NCI-H1694 treated with DMSO at 0.1 percent for 48 hours (cell line): ENCODE results near the gene VTA1.
"Not testable (repeated sequence)": the region's sequence is repeated elsewhere in the genome, so short reads cannot be mapped to it uniquely, and the experiment has no call there.

Experiments
- DNase-seq: peaks from one replicate; lab custom pipeline; 2025; lab: John Stamatoyannopoulos, UW

The VTA1 gene, protein sequence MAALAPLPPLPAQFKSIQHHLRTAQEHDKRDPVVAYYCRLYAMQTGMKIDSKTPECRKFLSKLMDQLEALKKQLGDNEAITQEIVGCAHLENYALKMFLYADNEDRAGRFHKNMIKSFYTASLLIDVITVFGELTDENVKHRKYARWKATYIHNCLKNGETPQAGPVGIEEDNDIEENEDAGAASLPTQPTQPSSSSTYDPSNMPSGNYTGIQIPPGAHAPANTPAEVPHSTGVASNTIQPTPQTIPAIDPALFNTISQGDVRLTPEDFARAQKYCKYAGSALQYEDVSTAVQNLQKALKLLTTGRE

DNA sequence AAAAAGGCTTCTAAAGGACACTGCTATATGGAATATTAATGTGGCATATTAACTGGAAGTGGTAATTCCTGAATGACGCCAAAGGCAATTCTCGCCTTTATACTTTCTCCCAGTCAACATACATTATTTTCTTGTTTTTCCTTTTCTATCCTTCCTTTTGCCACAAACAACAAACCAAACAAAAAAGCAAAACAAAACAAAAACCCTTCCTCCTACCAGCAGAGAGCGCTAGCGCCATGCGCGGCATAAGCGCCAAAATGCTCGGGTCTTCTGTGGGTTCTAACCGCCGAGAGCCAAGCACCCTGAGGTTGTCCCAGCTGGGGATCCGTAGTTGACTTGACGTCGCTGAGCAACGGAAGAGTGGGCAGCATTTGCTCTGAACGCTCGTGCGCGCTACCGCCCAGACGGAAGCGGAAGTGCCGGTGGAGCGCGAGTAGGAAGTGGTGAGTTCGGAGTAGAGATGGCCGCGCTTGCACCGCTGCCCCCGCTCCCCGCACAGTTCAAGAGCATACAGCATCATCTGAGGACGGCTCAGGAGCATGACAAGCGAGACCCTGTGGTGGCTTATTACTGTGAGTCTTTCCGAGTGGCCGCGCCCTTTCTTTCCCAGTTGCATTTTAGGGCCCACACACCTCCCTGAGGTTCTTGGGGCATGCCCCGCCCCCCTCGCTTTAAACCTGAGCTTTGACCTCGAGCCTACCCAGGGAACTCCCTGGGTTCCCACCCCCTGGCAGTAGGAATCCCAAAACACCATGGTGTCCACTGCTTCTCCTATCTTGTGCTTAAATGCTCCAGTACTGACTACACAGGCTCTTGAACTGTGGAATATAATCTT lies at the start of gene VTA1, which contains the start of gene NMBR:
Gene VTA1 (plus strand): TSS at position 436 of the 835 bp plus-strand sequence. CDS start 25 bp downstream, at position 461.
Gene NMBR (minus strand): TSS at position 295 of the 835 bp plus-strand sequence. CDS start 58,464 bp downstream, outside the sequence.
- peak; percentile 95 for DNase-seq

DNA sequence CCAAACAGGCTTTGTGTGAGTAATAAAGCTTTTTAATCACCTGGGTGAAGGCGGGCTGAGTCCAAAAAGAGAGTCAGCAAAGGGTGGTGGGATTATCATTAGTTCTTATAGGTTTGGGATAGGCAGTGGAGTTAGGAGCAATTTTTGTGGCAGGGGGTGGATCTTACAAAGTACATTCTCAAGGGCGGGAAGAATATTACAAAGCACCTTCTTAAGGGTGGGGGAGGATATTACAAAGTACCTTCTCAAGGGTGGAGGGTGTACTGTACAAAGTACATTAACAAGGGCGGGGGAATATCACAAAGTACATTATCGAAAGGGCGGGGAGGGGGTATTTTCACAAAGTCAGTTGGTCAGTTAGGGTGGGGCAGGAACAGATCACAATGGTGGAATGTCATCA lies 42.2 kb upstream of the VTA1 start:
- DNase-seq = not testable (repeated sequence)

DNA sequence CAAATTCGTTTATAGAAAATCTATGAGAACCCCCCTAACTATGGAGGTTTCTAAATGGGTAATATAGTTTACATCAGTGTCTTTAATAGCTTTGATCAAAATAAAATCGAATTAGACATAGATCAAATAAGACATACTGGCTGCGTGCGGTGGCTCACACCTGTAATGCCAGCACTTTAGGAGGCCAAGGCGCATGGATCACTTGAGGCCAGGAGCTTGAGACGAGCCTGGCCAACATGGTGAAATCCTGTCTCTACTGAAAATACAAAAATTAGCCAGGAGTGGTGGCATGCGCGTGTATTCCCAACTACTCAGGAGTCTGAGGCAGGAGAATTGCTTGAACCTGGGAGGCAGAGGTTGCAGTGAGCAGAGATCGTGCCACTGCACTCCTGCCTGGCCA lies 36.2 kb upstream of the VTA1 start:
- not testable (repeated sequence) for DNase-seq

DNA sequence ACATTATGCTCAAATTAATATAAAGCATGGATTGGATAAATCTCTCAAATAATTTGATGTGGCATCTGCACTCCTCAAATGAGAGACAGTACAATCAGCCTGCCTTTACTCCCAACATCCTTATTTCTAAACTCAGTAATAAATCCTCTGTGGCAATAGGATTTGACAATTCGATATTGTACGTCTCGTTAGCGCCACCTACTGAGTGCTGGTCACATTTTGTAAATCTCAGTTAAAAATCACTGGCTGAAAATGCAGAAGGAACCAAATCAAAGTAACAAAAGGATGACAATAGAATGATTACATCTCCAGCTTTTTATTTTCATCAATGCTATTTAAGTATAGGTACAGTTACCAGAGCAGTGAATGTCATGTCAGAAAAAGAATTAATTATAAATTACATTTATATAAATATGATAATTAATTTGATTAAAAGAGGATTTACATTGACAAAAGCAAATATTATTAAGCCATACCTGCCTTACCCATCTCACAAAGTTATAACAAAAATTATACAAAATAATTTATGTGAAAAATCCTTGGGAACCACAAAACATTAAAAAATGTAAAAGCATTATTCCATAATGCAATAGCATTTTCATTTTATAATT lies 34.5 kb upstream of the VTA1 start:
- peak; percentile 54 for DNase-seq

DNA sequence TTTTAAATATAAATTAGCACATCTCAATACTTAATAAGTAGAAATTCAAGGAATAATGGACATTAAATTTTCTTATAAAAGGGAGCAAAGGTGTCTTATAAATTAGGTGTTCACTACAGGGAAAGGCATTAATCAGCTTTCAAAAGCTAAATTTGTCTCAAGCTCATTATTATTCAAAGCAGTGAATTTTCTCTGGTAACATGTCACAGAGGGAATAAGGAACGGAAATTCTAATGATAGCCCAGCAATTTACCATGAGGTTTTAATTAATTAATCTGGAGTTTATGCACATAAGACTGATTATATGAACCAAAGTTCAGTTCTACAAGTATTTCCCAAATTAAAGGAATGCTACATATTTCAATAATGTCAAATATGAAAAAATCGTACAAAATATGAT lies 29.7 kb upstream of the VTA1 start:
- DNase-seq = no peak

DNA sequence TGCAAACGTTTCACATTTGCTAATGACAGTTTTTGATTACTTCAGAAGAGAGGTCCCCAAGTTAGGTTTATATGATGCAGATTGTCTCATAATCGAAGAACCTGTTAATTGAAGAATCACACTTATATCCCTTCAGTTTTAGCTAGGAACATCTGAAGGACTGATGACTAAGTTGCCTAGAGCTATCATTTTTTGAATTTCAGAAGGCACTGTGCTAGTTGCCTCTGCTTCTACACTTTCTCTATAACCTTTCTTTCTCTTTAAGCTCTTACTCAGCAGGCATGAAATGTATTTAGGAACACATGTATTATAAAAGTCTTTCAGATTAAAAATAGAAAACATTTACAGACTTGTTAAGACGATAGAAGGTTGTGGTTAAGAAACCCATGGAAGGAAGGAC lies 28.7 kb upstream of the VTA1 start:
- DNase-seq = no peak

DNA sequence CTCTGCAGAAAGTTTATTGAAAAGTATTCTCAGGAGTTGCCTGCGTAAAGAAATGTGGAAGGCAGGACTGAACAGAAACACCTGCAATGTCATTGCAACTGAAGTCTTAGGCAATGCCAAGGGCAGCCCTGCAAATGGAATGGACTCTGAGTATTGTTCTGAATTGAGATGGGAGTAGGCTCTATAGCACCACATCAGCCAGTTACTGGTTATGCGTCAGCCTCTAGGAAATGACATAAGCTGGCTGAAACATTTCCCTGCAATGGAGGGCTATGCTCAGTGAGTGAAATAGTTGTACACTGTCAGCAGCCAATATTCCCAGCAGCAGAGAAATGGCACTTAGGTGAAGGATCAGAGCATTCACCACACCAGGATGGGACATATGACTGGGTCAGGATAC lies 28.1 kb upstream of the VTA1 start:
- no peak for DNase-seq

DNA sequence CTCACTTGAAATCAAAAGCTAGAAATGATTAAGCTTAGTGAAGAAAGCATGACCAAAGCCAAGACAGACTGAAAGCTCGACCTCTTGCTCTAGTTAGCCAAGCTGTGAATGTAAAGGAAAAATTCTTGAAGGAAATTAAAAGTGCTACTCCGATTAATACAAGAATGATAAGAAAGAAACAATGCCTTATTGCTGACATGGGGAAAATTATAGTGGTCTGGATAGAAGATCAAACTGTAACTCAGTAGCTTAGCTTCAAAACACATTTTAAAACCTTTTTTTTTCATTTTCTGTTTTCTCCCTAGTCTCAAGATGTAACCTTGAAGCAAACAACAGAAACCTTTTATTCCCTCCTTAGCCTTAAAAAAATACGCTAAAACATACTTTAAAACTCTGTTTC lies 25.7 kb upstream of the VTA1 start:
- no peak for DNase-seq

DNA sequence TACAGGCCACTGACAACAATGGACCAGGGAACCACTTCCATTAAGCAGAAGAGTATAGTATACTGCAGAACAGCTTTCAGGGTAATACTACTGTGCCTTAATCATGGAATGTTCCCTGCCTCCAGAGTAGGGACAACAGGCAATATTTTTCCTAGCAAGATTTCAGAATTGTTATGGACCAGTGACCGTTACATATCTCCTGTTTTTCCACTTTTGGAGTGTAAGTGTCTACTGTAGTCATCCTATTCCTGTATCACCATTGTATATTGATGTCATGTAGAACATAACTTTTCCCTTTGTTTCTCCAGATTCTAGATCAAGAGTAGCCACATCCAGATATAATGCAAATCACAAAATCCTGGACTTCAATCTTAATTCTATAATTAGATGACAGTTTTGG lies 16.2 kb upstream of the VTA1 start:
- no peak for DNase-seq

DNA sequence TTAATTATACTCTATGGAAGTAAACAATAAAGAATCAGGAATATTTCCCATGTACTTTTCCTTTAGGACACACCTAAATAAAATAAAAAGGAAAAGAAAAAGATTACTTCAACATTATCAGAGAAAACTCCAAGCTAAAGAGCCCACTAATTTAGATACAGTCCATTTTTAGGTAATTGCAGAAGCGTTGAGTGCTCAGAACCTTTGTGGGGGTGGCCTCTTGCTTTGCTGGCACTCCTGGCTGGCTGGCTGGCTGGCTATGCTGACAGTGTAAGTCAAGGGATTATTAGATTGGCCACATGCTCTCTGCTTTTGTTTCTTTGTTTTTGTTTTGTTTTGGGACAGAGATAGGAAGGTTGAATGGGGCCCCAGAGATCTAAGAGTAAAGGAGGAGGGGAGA lies 14.4 kb upstream of the VTA1 start, which contains the start of gene GJE1:
Gene GJE1 (plus strand): TSS at position 301 of the 400 bp plus-strand sequence. CDS start 234 bp downstream, outside the sequence.
- no peak for DNase-seq

DNA sequence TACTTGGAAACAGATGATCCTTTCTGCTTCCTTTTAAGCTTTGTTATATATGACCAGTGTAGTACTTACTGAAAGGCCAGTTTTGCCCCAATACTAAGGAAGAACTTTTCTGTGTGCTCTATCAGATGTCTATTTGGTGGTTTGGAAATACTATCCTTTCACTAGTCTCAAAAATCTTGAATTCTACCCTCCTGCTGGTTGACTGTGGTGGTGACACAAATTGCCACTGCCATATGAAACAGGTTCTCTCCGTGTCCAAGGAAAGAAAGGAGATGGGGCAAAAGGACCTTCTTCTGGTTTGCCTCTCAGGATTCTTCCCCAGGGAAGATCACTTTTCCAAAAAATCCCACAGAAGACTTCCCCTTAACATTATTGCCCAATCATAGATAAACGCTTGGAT lies 8.2 kb upstream of the VTA1 start:
- no peak for DNase-seq

DNA sequence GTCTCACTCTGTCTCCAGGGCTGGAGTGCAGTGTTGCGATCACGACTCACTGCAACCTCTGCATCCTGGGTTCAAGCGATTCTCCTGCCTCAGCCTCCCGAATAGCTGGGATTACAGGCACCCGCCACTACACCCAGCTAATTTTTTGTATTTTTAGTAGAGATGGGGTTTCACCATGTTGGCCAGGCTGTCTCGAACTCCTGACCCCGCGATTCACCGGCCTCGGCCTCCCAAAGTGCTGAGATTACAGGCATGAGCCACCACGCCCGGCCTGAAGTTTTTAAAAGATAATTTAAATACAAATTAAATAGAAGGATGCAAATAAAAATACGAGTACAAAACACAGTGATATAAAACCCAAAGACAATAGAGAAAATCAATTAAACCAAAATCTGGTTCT lies 5.5 kb upstream of the VTA1 start:
- not testable (repeated sequence) for DNase-seq

DNA sequence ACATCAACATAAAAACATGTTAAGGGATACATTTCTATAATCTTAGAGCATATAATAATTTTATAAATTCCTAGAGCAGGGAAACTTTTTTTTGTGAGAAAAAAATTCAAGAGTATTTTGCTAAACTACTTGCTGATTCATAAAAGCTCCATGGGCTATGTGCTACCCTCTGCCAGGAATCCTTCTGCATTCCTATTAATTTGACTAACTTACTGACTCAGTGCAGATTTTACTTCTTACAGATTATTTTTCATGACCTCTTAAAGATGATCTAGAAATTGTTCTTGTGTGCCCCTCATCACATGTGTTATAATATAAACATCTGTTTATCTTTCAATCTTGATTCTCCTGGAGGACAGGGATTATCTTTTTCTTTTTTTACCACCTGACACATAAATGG lies 5.7 kb downstream of the VTA1 start:
- no peak for DNase-seq

DNA sequence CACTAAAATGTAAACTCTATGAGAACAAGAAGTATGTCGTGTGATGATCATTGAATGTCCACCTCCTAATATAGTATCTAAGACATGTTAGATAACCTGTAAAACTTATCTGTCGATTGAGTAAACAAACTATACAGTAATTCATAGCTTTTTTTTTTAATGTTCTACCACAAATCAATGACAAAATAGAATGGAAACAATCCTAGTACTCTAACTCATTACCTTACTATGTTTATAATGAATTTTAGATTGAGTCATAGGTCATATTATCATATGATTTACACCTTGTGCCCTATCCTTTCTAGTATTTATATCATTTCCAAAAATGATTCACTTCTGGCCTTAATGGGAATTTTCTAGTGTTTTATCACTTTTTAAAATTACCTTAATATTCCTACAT lies 6.1 kb downstream of the VTA1 start:
- DNase-seq = no peak

DNA sequence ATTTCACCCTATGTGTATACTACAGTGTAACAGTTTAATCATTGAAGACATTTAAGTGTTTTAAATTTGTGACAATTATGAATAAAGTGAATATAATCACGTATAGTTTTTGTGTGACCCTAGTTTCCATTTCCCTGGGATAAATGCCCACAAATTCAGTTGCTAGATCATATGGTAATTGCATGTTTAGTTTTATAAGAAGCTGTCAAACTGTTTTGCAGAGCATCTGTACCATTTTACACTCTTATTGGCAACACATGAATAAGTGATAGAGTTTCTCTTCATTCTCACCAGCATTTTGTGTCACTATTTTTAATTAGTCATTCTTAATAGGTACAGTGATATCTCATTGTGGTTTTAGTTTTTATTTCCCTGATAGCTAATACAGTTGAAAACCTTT lies 7.3 kb downstream of the VTA1 start:
- no peak for DNase-seq

DNA sequence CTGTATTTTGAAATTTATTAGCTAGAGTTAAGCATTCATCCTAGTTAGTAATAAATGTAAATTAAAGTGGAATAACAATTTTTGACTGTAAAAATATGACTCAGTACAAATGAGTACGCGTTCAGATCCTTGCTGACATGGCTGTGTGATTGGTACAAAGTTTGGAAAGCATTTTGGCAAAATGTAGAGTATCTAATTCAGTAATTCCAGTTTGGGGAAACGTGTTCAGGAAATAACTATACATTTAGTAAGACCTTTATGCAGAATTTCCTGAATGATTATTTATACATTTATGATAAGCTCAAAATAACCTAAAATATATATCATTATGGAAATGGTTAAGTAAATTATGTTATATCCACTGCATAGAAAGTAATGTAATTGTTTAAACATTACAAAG lies 8.0 kb downstream of the VTA1 start:
- no peak for DNase-seq

DNA sequence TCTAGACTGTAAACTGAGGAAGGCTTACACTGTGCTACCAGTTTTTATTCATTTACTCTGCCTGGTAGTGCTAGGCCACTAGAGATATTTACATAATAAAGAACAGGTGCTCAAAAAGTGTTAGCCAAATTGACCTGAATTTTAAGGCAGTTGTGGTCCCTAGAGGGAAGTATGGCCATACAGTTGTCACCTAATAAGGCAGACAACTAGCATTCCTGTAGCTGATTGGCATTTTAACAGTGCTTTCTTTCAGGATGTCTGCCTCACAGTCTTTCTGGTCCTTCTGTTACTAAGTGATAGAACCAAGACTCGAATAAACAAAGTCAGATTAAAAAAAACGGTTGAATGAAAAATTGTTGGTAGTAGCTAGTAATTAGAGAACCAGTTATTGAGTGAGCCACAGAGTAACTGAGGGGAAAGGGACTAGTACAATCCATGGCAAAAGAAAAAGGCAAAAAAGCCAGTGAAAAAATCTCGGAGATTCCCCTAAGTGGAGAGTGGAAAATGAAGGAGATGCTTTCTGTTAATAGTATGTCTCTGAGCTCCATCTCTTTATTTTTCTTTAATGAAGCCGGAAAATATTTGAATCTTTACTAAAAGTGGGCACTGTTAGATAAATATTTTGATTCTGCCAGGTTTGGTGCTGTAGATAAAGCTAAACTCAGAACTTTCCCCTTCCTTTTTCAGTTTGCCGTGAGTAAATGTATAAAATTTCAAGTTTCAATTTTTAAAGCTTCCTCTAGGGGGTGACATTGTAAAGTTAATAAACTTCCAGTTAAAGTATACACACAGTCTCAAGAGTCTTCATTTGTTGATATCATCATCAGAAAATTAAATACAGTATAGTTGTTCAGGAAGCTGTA lies 9.1 kb downstream of the VTA1 start:
- DNase-seq = no peak

DNA sequence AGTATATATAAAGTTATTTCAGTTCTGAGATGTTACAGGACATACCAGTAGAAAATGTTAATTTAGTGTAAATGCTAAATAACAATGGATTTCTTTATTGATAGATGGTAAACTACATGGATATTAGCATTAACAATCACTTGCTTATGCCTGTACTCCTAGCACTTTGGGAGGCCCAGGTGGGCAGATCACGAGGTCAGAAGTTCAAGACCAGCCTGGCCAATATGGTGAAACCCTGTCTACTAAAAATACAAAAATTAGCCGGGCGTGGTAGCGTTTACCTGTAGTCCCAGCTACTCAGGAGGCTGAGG lies 9.7 kb downstream of the VTA1 start:
- not testable (repeated sequence) for DNase-seq

DNA sequence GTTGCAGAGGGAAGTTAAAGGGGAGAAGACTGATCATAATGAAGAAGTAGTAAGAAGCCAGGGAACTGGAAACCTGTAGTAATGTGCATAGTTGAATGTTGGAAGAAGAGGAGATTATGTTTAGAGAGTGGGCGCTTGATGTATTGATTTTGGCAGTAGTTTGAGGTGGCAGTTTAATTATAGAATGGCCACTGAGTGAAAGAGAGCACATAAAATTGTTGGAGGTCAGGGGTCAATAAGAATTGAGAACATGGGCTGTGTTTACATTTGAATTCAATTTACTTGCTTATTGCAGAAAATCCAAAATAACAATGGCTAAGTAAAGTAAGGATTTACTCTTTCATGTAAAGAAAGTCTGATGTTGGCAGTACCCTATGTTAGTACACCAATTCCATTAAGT lies 15.7 kb downstream of the VTA1 start:
- no peak for DNase-seq

DNA sequence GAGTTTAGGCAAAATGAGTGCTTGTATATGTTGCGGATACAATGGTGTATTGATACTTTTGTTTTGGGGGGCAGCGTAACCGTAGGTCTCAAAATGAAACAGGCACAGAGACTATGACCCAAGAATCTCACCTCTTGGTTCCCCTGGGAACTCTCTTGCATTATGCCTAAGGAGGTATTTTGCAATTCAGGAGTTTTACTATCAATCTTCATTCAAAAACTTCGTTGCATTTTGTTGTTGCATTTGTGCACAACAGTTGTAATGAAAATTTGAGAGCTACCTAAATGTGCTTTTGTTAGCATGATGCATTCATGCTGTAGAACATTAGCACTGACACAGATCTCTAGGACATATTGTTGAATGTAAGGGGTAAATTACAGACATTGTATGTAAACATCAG lies 18.2 kb downstream of the VTA1 start:
- no peak for DNase-seq

DNA sequence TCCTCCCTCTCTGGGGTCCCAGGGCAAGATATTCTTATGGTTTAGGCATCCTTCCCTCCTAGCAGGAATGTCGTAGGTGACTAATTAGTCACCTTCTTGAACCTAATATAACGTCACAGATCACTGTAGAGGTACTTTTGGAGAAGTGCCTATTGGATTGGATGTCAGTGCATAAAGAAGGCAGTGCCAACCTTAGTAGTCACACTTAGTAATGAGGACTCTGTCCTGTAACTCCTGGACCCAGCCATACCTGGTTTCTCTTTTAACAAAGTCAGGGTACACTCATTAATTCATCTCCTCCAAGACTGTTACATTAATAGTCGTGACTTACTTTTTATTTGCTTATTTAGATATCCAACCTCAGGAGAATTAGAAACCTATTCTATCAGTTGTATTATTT lies 20.0 kb downstream of the VTA1 start:
- DNase-seq = no peak

DNA sequence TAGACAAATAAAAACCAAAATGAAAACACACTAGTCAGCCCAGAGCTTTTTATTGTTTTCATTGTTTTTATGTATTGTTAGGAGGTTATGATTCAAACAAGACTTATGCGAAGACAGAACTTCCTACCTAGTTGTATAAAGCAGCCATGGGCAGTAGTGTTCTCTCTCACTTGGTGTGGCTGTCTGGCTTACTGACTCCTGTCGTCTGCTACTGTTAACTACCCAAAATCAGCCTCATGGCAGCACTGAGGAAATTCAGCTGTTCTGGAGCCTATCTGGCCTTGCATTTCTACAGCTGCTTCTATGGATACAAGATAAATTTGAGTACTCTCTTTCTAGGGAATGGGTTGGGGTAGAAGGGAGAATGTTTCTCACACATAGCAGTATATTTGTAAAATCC lies 20.4 kb downstream of the VTA1 start:
- DNase-seq = no peak
